OCI-LY7 (cell line): ENCODE data around the gene KCNQ5. TPM values are rescaled to one million over a fixed set of nuclear protein-coding genes. Genes with fewer than 3 reads are reported as not detected.

Experiments used
- BruUV-seq: library from RNA; stranded (reverse); fragments of 400-500 nt; replicated peaks from 2 replicates; lab custom pipeline; 2021; lab: Mats Ljungman, UMichigan
- CTCF ChIA-PET: fragments of 300-600 bp; sonication (Branson Sonifier 250); formaldehyde crosslinking; loops from one replicate; lab custom pipeline; 2022; ENCODE audit warnings: antibody characterized with exemption; ENCODE audit not compliant: unreplicated experiment; lab: Charles Lee
- POLR2A ChIA-PET: fragments of 300-600 bp; sonication (Branson Sonifier 250); formaldehyde crosslinking; loops from one replicate; lab custom pipeline; 2022; ENCODE audit warnings: antibody characterized with exemption; lab: Charles Lee
- DNase-seq: peaks from one replicate; pipeline ENCODE4 v3.0.0-alpha.2; 2015; ENCODE audit warnings: low spot score
- H2AFZ ChIP-seq: fragments of 200-600 bp; sonication (generic), shearing (Covaris generic); 2 replicates; pipeline ENCODE4 v1.6.1; 2014; ENCODE audit warnings: mild to moderate bottlenecking, antibody characterized with exemption, low read length, moderate library complexity
- H3K27ac ChIP-seq: fragments of 200-600 bp; sonication (generic); 2 replicates; pipeline ENCODE4 v1.5.1; 2014; ENCODE audit warnings: mixed run types, low read depth, mild to moderate bottlenecking, moderate library complexity, low read length, inconsistent platforms; ENCODE audit not compliant: poor library complexity, severe bottlenecking
- H3K36me3 ChIP-seq: fragments of 200-600 bp; sonication (generic); 2 replicates; pipeline ENCODE4 v1.6.1; 2014; ENCODE audit warnings: mild to moderate bottlenecking, antibody characterized with exemption, low read length, moderate library complexity, mixed read lengths; ENCODE audit not compliant: insufficient read depth
- H3K4me1 ChIP-seq: fragments of 200-600 bp; sonication (generic); 2 replicates; pipeline ENCODE4 v1.5.1; 2014; ENCODE audit warnings: mild to moderate bottlenecking, low read length; ENCODE audit not compliant: insufficient read depth, poor library complexity, severe bottlenecking
- H3K4me2 ChIP-seq: fragments of 200-600 bp; sonication (generic); 2 replicates; pipeline ENCODE4 v1.6.1; 2014; ENCODE audit warnings: mild to moderate bottlenecking, low read length
- H3K4me3 ChIP-seq: fragments of 200-600 bp; sonication (generic); 2 replicates; pipeline ENCODE4 v1.5.1; 2014; ENCODE audit warnings: mild to moderate bottlenecking, low read depth, low read length; ENCODE audit not compliant: poor library complexity, severe bottlenecking
- H3K79me2 ChIP-seq: fragments of 200-600 bp; sonication (generic); 2 replicates; pipeline ENCODE4 v1.6.1; 2016; ENCODE audit warnings: low read depth, mild to moderate bottlenecking, low read length, moderate library complexity, mixed read lengths; ENCODE audit not compliant: insufficient read depth
- H3K9me2 ChIP-seq: fragments of 200-600 bp; sonication (generic); 2 replicates; pipeline ENCODE4 v1.6.1; 2016; ENCODE audit warnings: mild to moderate bottlenecking, low read length, mixed read lengths; ENCODE audit not compliant: insufficient read depth
- H3K9me3 ChIP-seq: fragments of 200-600 bp; sonication (generic); 2 replicates; pipeline ENCODE4 v1.6.1; 2014; ENCODE audit warnings: mild to moderate bottlenecking, mixed run types, low read length, mixed read lengths
- H4K20me1 ChIP-seq: fragments of 200-600 bp; sonication (generic); 2 replicates; pipeline ENCODE4 v1.6.1; 2014; ENCODE audit warnings: mild to moderate bottlenecking, antibody characterized with exemption, low read length, moderate library complexity, mixed read lengths; ENCODE audit not compliant: insufficient read depth
- CTCF ChIP-seq: fragments of 200-600 bp; sonication (generic); conservative IDR thresholded peaks from 2 replicates; pipeline ENCODE4 v1.5.1; 2014; ENCODE audit warnings: mild to moderate bottlenecking, antibody characterized with exemption, low read length, moderate library complexity, mixed read lengths
- EZH2phosphoT487 ChIP-seq: fragments of 200-600 bp; sonication (generic); IDR thresholded peaks from 2 replicates; pipeline ENCODE4 v1.6.1; 2018; ENCODE audit warnings: low read depth, borderline replicate concordance, mild to moderate bottlenecking, mixed run types, antibody characterized with exemption, low read length, moderate library complexity, mixed read lengths
- intact Hi-C: fragments of 100-400 bp; cut with micrococcal nuclease; formaldehyde crosslinking; loops from one replicate; pipeline ENCODE4 v1.10.0; 2022; ENCODE audit not compliant: unreplicated experiment
- total RNA-seq, 2 experiments: library from RNA; depleted of rRNA in 1 of 2; stranded (reverse); fragments of >200 nt in 1 of 2; shearing (Covaris generic) in 1 of 2; gene quantifications; 2 replicates each; pipeline ENCODE4 v1.2.3, GENCODE V29; 2014 to 2022

Gene KCNQ5
- total RNA-seq, 2 experiments from 2014 or later = 26.1 to 29.7 TPM

DNA sequence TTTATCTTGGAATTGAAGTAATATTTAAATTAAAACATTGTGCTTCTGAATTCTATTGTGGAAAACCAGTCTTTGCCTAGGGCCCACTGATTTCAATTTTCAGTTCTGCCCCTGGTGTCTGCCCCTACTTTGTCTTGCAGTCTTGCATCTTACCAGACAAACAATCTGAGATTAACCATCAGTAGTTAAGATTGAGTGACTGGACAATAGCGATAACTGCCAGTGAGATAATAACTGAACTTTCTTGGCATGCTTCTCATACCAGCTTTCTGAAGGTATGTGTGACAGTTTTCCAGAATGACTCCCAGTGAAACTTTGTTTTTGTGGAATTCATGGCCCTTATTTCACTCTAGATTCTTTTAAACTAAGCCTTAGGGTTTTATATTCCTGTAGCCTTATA lies 53.5 kb downstream of the KCNQ5 start:
- no peak overlapping the region for H2AFZ ChIP-seq
- CTCF ChIA-PET = no interaction called here
- no peak overlapping the region for H3K27ac ChIP-seq
- no peak overlapping the region for H3K4me2 ChIP-seq
- H3K79me2 ChIP-seq = peaks cover 29% of the 10 kb centered on the region
- H4K20me1 ChIP-seq = peaks cover 12% of the 10 kb centered on the region; the same call in 1 of the 2 replicates
- TF ChIP-seq CTCF = no peak
- TF ChIP-seq EZH2phosphoT487 = no peak
- no peak overlapping the region for H3K4me3 ChIP-seq
- peaks cover 24% of the 10 kb centered on the region for H3K36me3 ChIP-seq
- BruUV-seq = no TSS peak
- no peak for DNase-seq
- no peaks in the 10 kb centered on the region for H3K9me2 ChIP-seq
- H3K4me1 ChIP-seq = no peaks in the 10 kb centered on the region
- POLR2A ChIA-PET = no interaction called here
- no peaks in the 10 kb centered on the region for H3K9me3 ChIP-seq
- intact Hi-C loops = no loop called here

- no peak overlapping the region for H3K27ac ChIP-seq
- peaks cover 24% of the 10 kb centered on the region for H3K36me3 ChIP-seq
- ChIA-PET POLR2A (no interaction called here), CTCF (no interaction called here)
- H4K20me1 ChIP-seq = peaks cover 9% of the 10 kb centered on the region; the same call in 1 of the 2 replicates
- BruUV-seq = no TSS peak
- intact Hi-C loops = no loop called here
- no peak overlapping the region for H2AFZ ChIP-seq
- peaks cover 29% of the 10 kb centered on the region for H3K79me2 ChIP-seq
- no peak for TF ChIP-seq CTCF
- no peak for TF ChIP-seq EZH2phosphoT487
- no peaks in the 10 kb centered on the region for H3K9me3 ChIP-seq
- DNase-seq = no peak
- H3K4me2 ChIP-seq = no peak overlapping the region
- H3K9me2 ChIP-seq = no peaks in the 10 kb centered on the region
- no peak overlapping the region for H3K4me3 ChIP-seq
- no peaks in the 10 kb centered on the region for H3K4me1 ChIP-seq
Observed at GRCh38 chr6:72676995-72677394, 55.1 kb downstream of the KCNQ5 start.

DNA sequence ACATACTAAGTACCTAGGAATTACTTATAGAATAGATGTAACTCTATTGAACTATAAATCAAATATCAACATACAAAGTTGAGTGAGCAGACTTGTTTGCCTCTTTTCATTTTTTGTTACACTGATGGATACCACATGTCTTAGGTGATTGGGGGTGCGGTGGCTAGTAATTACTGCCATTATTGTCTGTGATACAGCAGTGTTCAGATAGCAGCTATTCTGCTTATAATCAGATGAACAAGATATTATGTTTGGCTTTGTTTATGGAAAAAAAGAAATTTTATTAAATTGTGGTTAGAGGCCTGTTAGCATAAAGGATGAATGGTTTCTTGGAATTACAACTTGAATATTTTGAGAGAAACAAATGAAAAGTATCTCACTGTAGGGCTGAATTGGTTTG lies 55.9 kb downstream of the KCNQ5 start:
- intact Hi-C loops = no loop called here
- no peaks in the 10 kb centered on the region for H3K9me2 ChIP-seq
- peaks cover 9% of the 10 kb centered on the region; the same call in 1 of the 2 replicates for H4K20me1 ChIP-seq
- no TSS peak for BruUV-seq
- H3K4me2 ChIP-seq = no peak overlapping the region
- TF ChIP-seq CTCF (no peak), EZH2phosphoT487 (no peak)
- H2AFZ ChIP-seq = no peak overlapping the region
- no peaks in the 10 kb centered on the region for H3K9me3 ChIP-seq
- POLR2A ChIA-PET = no interaction called here
- H3K27ac ChIP-seq = no peak overlapping the region
- peaks cover 24% of the 10 kb centered on the region for H3K36me3 ChIP-seq
- peaks cover 29% of the 10 kb centered on the region for H3K79me2 ChIP-seq
- H3K4me3 ChIP-seq = no peak overlapping the region
- CTCF ChIA-PET = interaction anchor here (0.6 kb wide), 1 partner anchor 63 kb away, joined by 3 read pairs; no protein-coding TSS in a partner anchor
- no peaks in the 10 kb centered on the region for H3K4me1 ChIP-seq
- no peak for DNase-seq
